IMR-90 (cell line): Measurements from ENCODE around the gene STK25. TPM values are rescaled to one million over a fixed set of nuclear protein-coding genes. Genes with fewer than 3 reads are reported as not detected.

Experiments
- ATAC-seq: fragments of 200-7000 bp; cut with Tn5 transposase; 2 replicates; pipeline ENCODE4 v1.9.1; 2020; ENCODE audit warnings: low read depth, mild to moderate bottlenecking, moderate library complexity
- BruUV-seq: library from RNA; stranded (reverse); fragments of 400-500 nt; replicated peaks from 2 replicates; lab custom pipeline; 2021; lab: Mats Ljungman, UMichigan
- CTCF ChIA-PET: fragments of 300-600 bp; formaldehyde crosslinking; extraction: SDS; loops from one replicate; lab custom pipeline; 2021; ENCODE audit warnings: antibody characterized with exemption; lab: Yijun Ruan, JAX
- POLR2A ChIA-PET: fragments of 300-600 bp; sonication (Branson Sonifier 250); formaldehyde crosslinking; loops from one replicate; lab custom pipeline; 2022; ENCODE audit warnings: antibody characterized with exemption; ENCODE audit not compliant: unreplicated experiment; lab: Charles Lee
- DNase-seq: peaks from one replicate; pipeline ENCODE4 v3.0.0; 2013
- H2AFZ ChIP-seq: replicated peaks from 2 replicates; pipeline ENCODE3; 2013; ENCODE audit warnings: low read length, mild to moderate bottlenecking; ENCODE audit not compliant: poor library complexity
- H2AK5ac ChIP-seq: 2 replicates; pipeline ENCODE4 v1.6.1; 2013; ENCODE audit warnings: low read depth, low read length, inconsistent platforms
- H2AK9ac ChIP-seq: replicated peaks from 2 replicates; pipeline ENCODE3; 2013; ENCODE audit warnings: mild to moderate bottlenecking, low read depth, low read length, moderate library complexity; ENCODE audit not compliant: poor library complexity
- H2BK120ac ChIP-seq: 2 replicates; pipeline ENCODE4 v1.6.1; 2013; ENCODE audit warnings: low read depth, low read length, inconsistent platforms
- H2BK15ac ChIP-seq: 3 replicates; pipeline ENCODE4 v1.6.1; 2013; ENCODE audit warnings: low read depth, low read length, inconsistent platforms
- H2BK20ac ChIP-seq: 2 replicates; pipeline ENCODE4 v1.6.1; 2013; ENCODE audit warnings: low read depth, mild to moderate bottlenecking, inconsistent platforms, low read length, moderate library complexity
- H2BK5ac ChIP-seq: 2 replicates; pipeline ENCODE4 v1.6.1; 2013; ENCODE audit warnings: mild to moderate bottlenecking, low read depth, low read length, inconsistent platforms; ENCODE audit not compliant: poor library complexity, severe bottlenecking
- H3K14ac ChIP-seq: replicated peaks from 2 replicates; pipeline ENCODE4 v1.6.1; 2013; ENCODE audit warnings: low read depth, low read length, inconsistent platforms
- H3K18ac ChIP-seq: 2 replicates; pipeline ENCODE4 v1.6.1; 2013; ENCODE audit warnings: low read depth, low read length, control low read depth
- H3K23ac ChIP-seq: 2 replicates; pipeline ENCODE4 v1.6.1; 2013; ENCODE audit warnings: low read depth, low read length, inconsistent platforms
- H3K27ac ChIP-seq: 2 replicates; pipeline ENCODE4 v1.5.1; 2013; ENCODE audit warnings: mild to moderate bottlenecking, control low read depth, low read length; ENCODE audit not compliant: insufficient read depth
- H3K27me3 ChIP-seq: 2 replicates; pipeline ENCODE4 v1.6.1; 2013; ENCODE audit warnings: low read length; ENCODE audit not compliant: control insufficient read depth, insufficient read depth
- H3K36me3 ChIP-seq: 2 replicates; pipeline ENCODE4 v1.6.1; 2013; ENCODE audit warnings: low read length, mixed read lengths; ENCODE audit not compliant: control insufficient read depth, insufficient read depth
- H3K4ac ChIP-seq: 2 replicates; pipeline ENCODE4 v1.6.1; 2013; ENCODE audit warnings: low read depth, low read length, inconsistent platforms
- H3K4me1 ChIP-seq: 2 replicates; pipeline ENCODE4 v1.6.1; 2013; ENCODE audit warnings: low read length, mixed read lengths; ENCODE audit not compliant: control insufficient read depth, insufficient read depth
- H3K4me2 ChIP-seq: 2 replicates; pipeline ENCODE4 v1.6.1; 2013; ENCODE audit warnings: low read depth, mild to moderate bottlenecking, control low read depth, low read length, moderate library complexity
- H3K4me3 ChIP-seq: 2 replicates; pipeline ENCODE4 v1.5.1; 2013; ENCODE audit warnings: low read depth, mild to moderate bottlenecking, control low read depth, low read length, moderate library complexity; ENCODE audit not compliant: insufficient read depth
- H3K56ac ChIP-seq: 2 replicates; pipeline ENCODE4 v1.6.1; 2013; ENCODE audit warnings: low read length, inconsistent platforms; ENCODE audit not compliant: insufficient read depth; ENCODE audit errors: extremely low read depth
- H3K79me1 ChIP-seq, 2 experiments: 2 replicates each; pipeline ENCODE4 v1.6.1; 2013; ENCODE audit warnings: low read length in 2 of 2, inconsistent platforms in 1 of 2, low read depth in 1 of 2
- H3K9ac ChIP-seq: 2 replicates; pipeline ENCODE4 v1.6.1; 2013; ENCODE audit warnings: low read depth, low read length, control low read depth
- H3K9me1 ChIP-seq: 2 replicates; pipeline ENCODE4 v1.6.1; 2013; ENCODE audit warnings: low read length, inconsistent platforms; ENCODE audit not compliant: insufficient read depth
- H3K9me3 ChIP-seq: 2 replicates; pipeline ENCODE4 v1.6.1; 2013; ENCODE audit warnings: low read length; ENCODE audit not compliant: control insufficient read depth, insufficient read depth
- H4K20me1 ChIP-seq: 2 replicates; pipeline ENCODE4 v1.6.1; 2013; ENCODE audit warnings: low read length, inconsistent platforms; ENCODE audit not compliant: insufficient read depth
- H4K5ac ChIP-seq: 2 replicates; pipeline ENCODE4 v1.6.1; 2013; ENCODE audit warnings: mild to moderate bottlenecking, low read depth, low read length, control low read depth
- H4K8ac ChIP-seq, 2 experiments: 2 replicates each; pipeline ENCODE4 v1.6.1; 2013; ENCODE audit warnings: low read depth in 2 of 2, low read length in 2 of 2, control low read depth in 1 of 2, inconsistent platforms in 1 of 2
- H4K91ac ChIP-seq: 2 replicates; pipeline ENCODE4 v1.6.1; 2013; ENCODE audit warnings: low read depth, low read length, inconsistent platforms; ENCODE audit not compliant: insufficient read depth
- BHLHE40 ChIP-seq: fragments of 150-350 bp; IDR thresholded peaks from 2 replicates; pipeline ENCODE4 v1.6.1; 2016; ENCODE audit warnings: mild to moderate bottlenecking, low read depth, low read length
- CEBPB ChIP-seq: IDR thresholded peaks from 2 replicates; pipeline ENCODE4 v1.6.1; 2012; ENCODE audit warnings: low read depth, low read length, improper control_type of control experiment
- CHD1 ChIP-seq: IDR thresholded peaks from 2 replicates; pipeline ENCODE4 v1.6.1; 2012; ENCODE audit warnings: low read depth, low read length, improper control_type of control experiment
- CTCF ChIP-seq: conservative IDR thresholded peaks from 2 replicates; pipeline ENCODE4 v1.5.1; 2012; ENCODE audit warnings: mild to moderate bottlenecking, low read depth, low read length, improper control_type of control experiment
- ELK1 ChIP-seq: fragments of 150-350 bp; IDR thresholded peaks from 2 replicates; pipeline ENCODE4 v1.6.1; 2016; ENCODE audit warnings: low read depth, mild to moderate bottlenecking, low read length, moderate library complexity, borderline replicate concordance
- FOS ChIP-seq: fragments of 150-350 bp; IDR thresholded peaks from 2 replicates; pipeline ENCODE4 v1.6.1; 2016; ENCODE audit warnings: low read depth, low read length
- MAZ ChIP-seq: IDR thresholded peaks from 2 replicates; pipeline ENCODE4 v1.6.1; 2012; ENCODE audit warnings: low read depth, mild to moderate bottlenecking, low read length, improper control_type of control experiment, moderate library complexity, borderline replicate concordance
- MXI1 ChIP-seq: IDR thresholded peaks from 2 replicates; pipeline ENCODE4 v1.6.1; 2012; ENCODE audit warnings: low read depth, mild to moderate bottlenecking, low read length, moderate library complexity, borderline replicate concordance
- NFE2L2 ChIP-seq: fragments of 150-350 bp; IDR thresholded peaks from 2 replicates; pipeline ENCODE4 v1.6.1; 2016; ENCODE audit warnings: low read depth, mild to moderate bottlenecking, low read length
- POLR2A ChIP-seq: IDR thresholded peaks from 2 replicates; pipeline ENCODE4 v1.6.1; 2012; ENCODE audit warnings: mild to moderate bottlenecking, low read depth, low read length
- RAD21 ChIP-seq: IDR thresholded peaks from 2 replicates; pipeline ENCODE4 v1.6.1; 2012; ENCODE audit warnings: low read length, improper control_type of control experiment
- RCOR1 ChIP-seq: IDR thresholded peaks from 2 replicates; pipeline ENCODE4 v1.6.1; 2012; ENCODE audit warnings: mild to moderate bottlenecking, low read length, improper control_type of control experiment; ENCODE audit not compliant: insufficient replicate concordance
- RFX5 ChIP-seq: IDR thresholded peaks from 2 replicates; pipeline ENCODE4 v1.8.0; 2012; ENCODE audit warnings: low read depth, mild to moderate bottlenecking, low read length, moderate library complexity
- SMC3 ChIP-seq: fragments of 150-350 bp; IDR thresholded peaks from 2 replicates; pipeline ENCODE4 v1.6.1; 2016; ENCODE audit warnings: low read depth, mild to moderate bottlenecking, antibody characterized with exemption, low read length, moderate library complexity
- USF2 ChIP-seq: fragments of 150-350 bp; IDR thresholded peaks from 2 replicates; pipeline ENCODE4 v1.6.1; 2017; ENCODE audit warnings: mild to moderate bottlenecking, antibody characterized with exemption, low read length, low read depth
- WGBS, 2 experiments: methylation state at CpG; one replicate each; pipeline versions ENCODE4 v1.1.5 to v1.1.7; 2013; ENCODE audit warnings: missing lambda C conversion rate in 2 of 2; ENCODE audit not compliant: insufficient read length in 1 of 2; ENCODE audit errors: extremely low coverage in 2 of 2; 5-methylcytosine and 5-hydroxymethylcytosine counted together
- dilution Hi-C: fragments of 300-500 bp; cut with HindIII; formaldehyde crosslinking; loops from one replicate; pipeline ENCODE4 v1.14.3; 2018; ENCODE audit warnings: low sequenced_read_pairs; ENCODE audit not compliant: unreplicated experiment
- in situ Hi-C: fragments of 300-500 bp; cut with MboI; formaldehyde crosslinking; loops from 3 replicates; pipeline ENCODE4 v1.14.3; 2019; ENCODE audit warnings: low sequenced_read_pairs, inconsistent platforms, mixed read lengths
- intact Hi-C: fragments of 100-400 bp; cut with micrococcal nuclease; formaldehyde crosslinking; loops from 2 replicates; pipeline ENCODE4 v1.10.0; 2022
- polyA plus RNA-seq, 3 experiments: library from polyadenylated mRNA; depleted of rRNA; stranded (reverse); fragments of >200 nt; gene quantifications; 2 replicates each; pipeline ENCODE4 v1.2.3, GENCODE V29; 2012; ENCODE audit warnings: low replicate concordance in 1 of 3
- total RNA-seq: library from RNA; depleted of rRNA; stranded (reverse); fragments of >200 nt; gene quantifications from 2 replicates; pipeline ENCODE4 v1.2.3, GENCODE V29; 2012

The STK25 gene
- total and polyA plus RNA-seq, 2 of the 4 experiments (the other 2 are of a cell fraction): 258 to 392 TPM

GRCh38 chr2:241554610-241555322 lies 46.4 kb upstream of the STK25 start:
- Histone ChIP-seq H3K4ac (no peak overlapping the region), H4K8ac (no peak overlapping the region), H3K9me3 (no peaks in the 10 kb centered on the region), H3K4me3 (no peak overlapping the region), H2BK15ac (no peak overlapping the region), H4K91ac (no peak overlapping the region), H2AFZ (no peak overlapping the region), H2BK120ac (no peak overlapping the region), H3K4me2 (no peak overlapping the region), H2BK5ac (no peak overlapping the region), H2BK20ac (no peak overlapping the region), H3K23ac (no peak overlapping the region), H3K79me1 (peaks cover 0 to 6% of the 10 kb centered on the region in 2 experiments; a peak in 2 of 4 replicates), H4K20me1 (peaks cover 6% of the 10 kb centered on the region), H3K18ac (no peak overlapping the region), H2AK5ac (no peak overlapping the region; the same call in 1 of the 2 replicates), H3K27me3 (no peaks in the 10 kb centered on the region), H3K9me1 (peaks cover 4% of the 10 kb centered on the region; the same call in 1 of the 2 replicates), H2AK9ac (no peak overlapping the region), H3K36me3 (no peaks in the 10 kb centered on the region), H3K27ac (no peak overlapping the region), H3K14ac (no peak overlapping the region), H3K9ac (no peak overlapping the region), H3K4me1 (peaks cover 12% of the 10 kb centered on the region), H4K5ac (no peak overlapping the region), H3K56ac (no peak overlapping the region)
- no peak for DNase-seq
- ATAC-seq: no peak
- POLR2A ChIA-PET: interaction anchor here (0.5 kb wide), 1 partner anchor 47 kb away, joined by 3 read pairs; no protein-coding TSS in a partner anchor
- in situ Hi-C loops (no loop called here), intact Hi-C loops (loop anchor here (5.0 kb wide), 1 partner anchor 197 kb away; the partner anchor contains the start of gene FARP2), dilution Hi-C loops (no loop called here)
- WGBS, 2 experiments: 83% methylated on average over 1 of the region's 7 CpGs; no CpG with 5 or more reads in 1 of the 2 experiments
- CTCF ChIA-PET: no interaction called here
- no TSS peak for BruUV-seq
- TF ChIP-seq SMC3 (no peak), CHD1 (no peak), NFE2L2 (no peak), FOS (no peak), MXI1 (no peak), RCOR1 (no peak), POLR2A (no peak), CTCF (no peak), CEBPB (no peak), RAD21 (no peak), BHLHE40 (no peak), RFX5 (no peak), ELK1 (no peak), MAZ (no peak), USF2 (no peak)
